AG09319 (cell line): ENCODE measurements around the gene FOXP1.

Experiments
- DNase-seq: peaks from one replicate; pipeline ENCODE4 v3.0.0-alpha.2; 2010; ENCODE audit warnings: low read depth; ENCODE audit errors: extremely low read depth
- TF ChIP-seq, protein P1 (sequence below): IDR thresholded peaks from 2 replicates; pipeline ENCODE4 v1.5.1; 2011; ENCODE audit warnings: low read depth, mild to moderate bottlenecking, inconsistent platforms, low read length, moderate library complexity

The FOXP1 gene

GRCh38 chr3:71446734-71447133, 136.8 kb downstream of the FOXP1 start:
- no peak for DNase-seq
- TF ChIP-seq, protein P1, sequence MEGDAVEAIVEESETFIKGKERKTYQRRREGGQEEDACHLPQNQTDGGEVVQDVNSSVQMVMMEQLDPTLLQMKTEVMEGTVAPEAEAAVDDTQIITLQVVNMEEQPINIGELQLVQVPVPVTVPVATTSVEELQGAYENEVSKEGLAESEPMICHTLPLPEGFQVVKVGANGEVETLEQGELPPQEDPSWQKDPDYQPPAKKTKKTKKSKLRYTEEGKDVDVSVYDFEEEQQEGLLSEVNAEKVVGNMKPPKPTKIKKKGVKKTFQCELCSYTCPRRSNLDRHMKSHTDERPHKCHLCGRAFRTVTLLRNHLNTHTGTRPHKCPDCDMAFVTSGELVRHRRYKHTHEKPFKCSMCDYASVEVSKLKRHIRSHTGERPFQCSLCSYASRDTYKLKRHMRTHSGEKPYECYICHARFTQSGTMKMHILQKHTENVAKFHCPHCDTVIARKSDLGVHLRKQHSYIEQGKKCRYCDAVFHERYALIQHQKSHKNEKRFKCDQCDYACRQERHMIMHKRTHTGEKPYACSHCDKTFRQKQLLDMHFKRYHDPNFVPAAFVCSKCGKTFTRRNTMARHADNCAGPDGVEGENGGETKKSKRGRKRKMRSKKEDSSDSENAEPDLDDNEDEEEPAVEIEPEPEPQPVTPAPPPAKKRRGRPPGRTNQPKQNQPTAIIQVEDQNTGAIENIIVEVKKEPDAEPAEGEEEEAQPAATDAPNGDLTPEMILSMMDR: no peak

DNA sequence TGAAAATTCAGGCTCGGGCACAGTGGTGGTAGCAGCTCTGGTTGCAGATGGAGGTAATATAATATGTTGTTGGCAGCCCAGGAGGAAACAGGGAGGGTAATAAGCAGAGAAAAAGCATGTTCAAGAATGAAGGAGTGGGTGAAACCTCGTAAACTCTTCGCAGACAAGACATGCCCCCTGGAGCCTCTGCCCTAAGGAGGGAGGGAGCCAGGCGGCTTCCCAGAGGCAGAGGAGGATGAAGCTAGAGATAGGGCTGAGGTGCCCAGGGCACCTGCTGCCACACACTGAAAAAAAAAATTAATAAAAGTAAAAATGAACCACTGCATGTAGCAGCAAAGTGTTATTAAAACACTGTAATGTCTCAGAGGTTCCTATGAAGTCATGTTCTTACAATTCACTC, 137.3 kb downstream of the FOXP1 start:
- TF ChIP-seq, protein P1: no peak
- DNase-seq: no peak

GRCh38 chr3:71444861-71445259, 138.7 kb downstream of the FOXP1 start:
- no peak for DNase-seq
- TF ChIP-seq, protein P1: no peak

GRCh38 chr3:71444028-71444860, 139.3 kb downstream of the FOXP1 start:
- TF ChIP-seq, protein P1: no peak
- no peak for DNase-seq

DNA sequence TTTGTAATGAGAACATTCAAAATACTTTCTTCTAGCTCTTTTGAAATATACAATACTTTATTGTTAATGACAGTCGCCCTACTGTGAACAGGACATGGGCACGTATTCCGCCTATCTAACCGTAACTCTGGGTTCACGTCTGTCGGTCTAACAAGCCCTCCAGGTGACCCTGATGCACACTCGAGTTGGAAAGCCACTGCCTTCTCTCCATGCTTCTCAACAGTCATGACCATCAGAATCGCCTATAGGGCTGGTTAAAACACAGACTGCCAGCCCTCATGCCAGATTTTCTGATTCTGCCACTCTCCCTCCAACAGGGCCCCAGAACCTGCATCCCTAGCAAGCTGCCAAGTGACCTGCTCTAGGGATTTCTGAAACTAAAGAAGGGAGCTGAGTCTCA, 140.2 kb downstream of the FOXP1 start:
- TF ChIP-seq, protein P1: no peak
- no peak for DNase-seq

- TF ChIP-seq, protein P1: no peak
- DNase-seq: no peak
Observed at GRCh38 chr3:71442652-71443042, 140.9 kb downstream of the FOXP1 start.

GRCh38 chr3:71441925-71442651, 141.4 kb downstream of the FOXP1 start:
- no peak for DNase-seq
- TF ChIP-seq, protein P1: no peak
